GM12891 (cell line): ENCODE results near the gene SNX2.

ENCODE experiments used
- PAX5 ChIP-seq: IDR thresholded peaks from 2 replicates; pipeline ENCODE4 v1.6.1; 2011; ENCODE audit warnings: low read length, moderate library complexity, mild to moderate bottlenecking; ENCODE audit not compliant: insufficient read depth, severe bottlenecking
- POLR2AphosphoS5 ChIP-seq: IDR thresholded peaks from 2 replicates; pipeline ENCODE4 v1.6.1; 2011; ENCODE audit warnings: low read depth, low read length, control low read depth

DNA sequence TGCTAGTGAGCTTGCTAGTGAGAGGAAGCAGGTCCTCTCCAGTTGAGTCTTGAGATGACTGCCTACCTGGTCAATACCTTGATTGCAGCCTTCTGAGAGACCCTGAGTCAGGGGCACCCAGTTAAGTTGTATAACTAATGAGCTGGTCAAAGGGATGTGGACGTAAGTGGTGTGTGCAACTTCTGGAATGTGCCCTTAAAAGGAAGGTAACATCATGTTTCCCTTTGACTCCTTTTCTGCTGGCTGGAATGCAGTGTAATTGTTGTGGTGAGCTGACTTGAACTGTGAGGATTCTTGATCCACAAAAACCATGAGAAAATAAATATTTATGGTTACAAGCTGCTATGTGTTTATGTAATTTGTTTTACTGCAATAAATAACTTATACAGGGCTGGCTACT lies 2.4 kb upstream of the SNX2 start:
- TF ChIP-seq POLR2AphosphoS5 (no peak), PAX5 (no peak)
